GM06990 (cell line): Measurements from ENCODE around the gene EEIG1.

Experiments used
- DNase-seq: peaks from one replicate; pipeline ENCODE4 v3.0.0-alpha.2; 2011; ENCODE audit not compliant: insufficient read length; ENCODE audit errors: extremely low read depth
- H3K27me3 ChIP-seq: replicated peaks from 2 replicates; pipeline ENCODE4 v1.6.0; 2011; ENCODE audit warnings: low read length; ENCODE audit not compliant: control insufficient read depth, insufficient read depth
- H3K36me3 ChIP-seq: 2 replicates; pipeline ENCODE4 v1.5.1; 2011; ENCODE audit warnings: low read length; ENCODE audit not compliant: control insufficient read depth, insufficient read depth
- H3K4me3 ChIP-seq: replicated peaks from 2 replicates; pipeline ENCODE4 v1.5.1; 2011; ENCODE audit warnings: low read depth, mild to moderate bottlenecking, control low read depth, low read length
- TF ChIP-seq, protein P1 (sequence below): IDR thresholded peaks from 2 replicates; pipeline ENCODE4 v1.5.1; 2011; ENCODE audit warnings: low read length, control low read depth, mild to moderate bottlenecking, inconsistent platforms; ENCODE audit not compliant: insufficient read depth, poor library complexity, severe bottlenecking

EEIG1 gene

DNA sequence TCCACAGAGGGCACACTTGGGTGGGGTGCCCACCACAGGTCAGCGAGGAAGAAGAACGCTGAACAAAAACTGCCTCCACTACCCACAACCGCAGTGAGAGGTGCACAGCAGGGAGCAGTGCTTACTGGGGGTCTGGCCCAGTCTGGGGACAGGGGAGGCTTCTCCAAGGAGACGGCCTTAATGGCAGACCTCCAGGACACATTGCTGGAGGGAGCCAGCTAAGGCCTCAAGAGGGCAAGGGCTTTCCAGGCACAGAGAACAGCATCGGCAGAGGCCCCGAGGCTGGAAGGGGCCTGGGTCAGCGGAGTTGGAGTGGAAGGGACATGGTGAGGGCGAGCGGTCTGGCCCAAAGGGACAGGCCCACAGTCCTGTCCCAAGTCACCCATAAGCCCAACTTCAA is 34.8 kb downstream of the EEIG1 start:
- DNase-seq, result no peak
- Histone ChIP-seq H3K4me3 (no peak overlapping the region), H3K36me3 (peaks cover 36% of the 10 kb centered on the region), H3K27me3 (no peaks in the 10 kb centered on the region)
- TF ChIP-seq, protein P1, sequence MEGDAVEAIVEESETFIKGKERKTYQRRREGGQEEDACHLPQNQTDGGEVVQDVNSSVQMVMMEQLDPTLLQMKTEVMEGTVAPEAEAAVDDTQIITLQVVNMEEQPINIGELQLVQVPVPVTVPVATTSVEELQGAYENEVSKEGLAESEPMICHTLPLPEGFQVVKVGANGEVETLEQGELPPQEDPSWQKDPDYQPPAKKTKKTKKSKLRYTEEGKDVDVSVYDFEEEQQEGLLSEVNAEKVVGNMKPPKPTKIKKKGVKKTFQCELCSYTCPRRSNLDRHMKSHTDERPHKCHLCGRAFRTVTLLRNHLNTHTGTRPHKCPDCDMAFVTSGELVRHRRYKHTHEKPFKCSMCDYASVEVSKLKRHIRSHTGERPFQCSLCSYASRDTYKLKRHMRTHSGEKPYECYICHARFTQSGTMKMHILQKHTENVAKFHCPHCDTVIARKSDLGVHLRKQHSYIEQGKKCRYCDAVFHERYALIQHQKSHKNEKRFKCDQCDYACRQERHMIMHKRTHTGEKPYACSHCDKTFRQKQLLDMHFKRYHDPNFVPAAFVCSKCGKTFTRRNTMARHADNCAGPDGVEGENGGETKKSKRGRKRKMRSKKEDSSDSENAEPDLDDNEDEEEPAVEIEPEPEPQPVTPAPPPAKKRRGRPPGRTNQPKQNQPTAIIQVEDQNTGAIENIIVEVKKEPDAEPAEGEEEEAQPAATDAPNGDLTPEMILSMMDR, result no peak

DNA sequence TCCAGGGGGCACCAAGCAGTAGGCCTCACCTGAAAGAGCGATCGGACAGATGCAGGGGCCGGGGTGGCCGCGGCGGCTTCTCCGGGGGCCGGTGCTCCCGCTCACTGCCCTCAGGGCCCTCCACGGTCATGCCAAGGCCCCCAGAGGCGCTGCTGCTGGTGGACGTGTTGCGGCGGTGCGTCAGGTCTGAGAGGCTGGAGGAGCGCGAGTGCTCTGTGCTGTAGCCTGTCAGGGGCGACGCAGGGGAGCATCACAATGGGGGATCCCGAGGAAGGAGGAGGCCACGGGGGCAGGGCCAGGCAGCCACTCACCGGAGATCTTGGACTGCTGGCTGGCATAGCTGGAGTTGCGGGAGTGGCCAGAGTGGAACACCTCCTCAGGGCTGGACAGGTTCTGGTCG is 35.5 kb downstream of the EEIG1 start:
- H3K4me3 ChIP-seq, result no peak overlapping the region
- DNase-seq, result no peak
- peaks cover 36% of the 10 kb centered on the region for H3K36me3 ChIP-seq

GRCh38 chr9:127944586-127945218 is 36.1 kb downstream of the EEIG1 start:
- Histone ChIP-seq H3K4me3 (no peak overlapping the region), H3K27me3 (no peaks in the 10 kb centered on the region), H3K36me3 (peaks cover 35% of the 10 kb centered on the region)
- DNase-seq, result no peak
- TF ChIP-seq, protein P1, result no peak

More for the DNA sequence above, 35.5 kb downstream of the EEIG1 start:
- TF ChIP-seq, protein P1, result no peak
- no peaks in the 10 kb centered on the region for H3K27me3 ChIP-seq

- peak; percentile 64 for DNase-seq
- H3K27me3 ChIP-seq, result no peaks in the 10 kb centered on the region
- peaks cover 35% of the 10 kb centered on the region for H3K36me3 ChIP-seq
- H3K4me3 ChIP-seq, result no peak overlapping the region
- TF ChIP-seq, protein P1, result peak; percentile 98
Measured at GRCh38 chr9:127943731-127944144, 37.1 kb downstream of the EEIG1 start.

GRCh38 chr9:127943011-127943662 is 37.7 kb downstream of the EEIG1 start:
- Histone ChIP-seq H3K36me3 (peaks cover 31% of the 10 kb centered on the region), H3K4me3 (no peak overlapping the region), H3K27me3 (no peaks in the 10 kb centered on the region)
- TF ChIP-seq, protein P1, result no peak
- DNase-seq, result no peak
